ENCODE results near the gene CREBRF.
"Not testable (repeated sequence)": the region's sequence is repeated elsewhere in the genome, so short reads cannot be mapped to it uniquely, and the experiment has no call there.

CREBRF gene, protein sequence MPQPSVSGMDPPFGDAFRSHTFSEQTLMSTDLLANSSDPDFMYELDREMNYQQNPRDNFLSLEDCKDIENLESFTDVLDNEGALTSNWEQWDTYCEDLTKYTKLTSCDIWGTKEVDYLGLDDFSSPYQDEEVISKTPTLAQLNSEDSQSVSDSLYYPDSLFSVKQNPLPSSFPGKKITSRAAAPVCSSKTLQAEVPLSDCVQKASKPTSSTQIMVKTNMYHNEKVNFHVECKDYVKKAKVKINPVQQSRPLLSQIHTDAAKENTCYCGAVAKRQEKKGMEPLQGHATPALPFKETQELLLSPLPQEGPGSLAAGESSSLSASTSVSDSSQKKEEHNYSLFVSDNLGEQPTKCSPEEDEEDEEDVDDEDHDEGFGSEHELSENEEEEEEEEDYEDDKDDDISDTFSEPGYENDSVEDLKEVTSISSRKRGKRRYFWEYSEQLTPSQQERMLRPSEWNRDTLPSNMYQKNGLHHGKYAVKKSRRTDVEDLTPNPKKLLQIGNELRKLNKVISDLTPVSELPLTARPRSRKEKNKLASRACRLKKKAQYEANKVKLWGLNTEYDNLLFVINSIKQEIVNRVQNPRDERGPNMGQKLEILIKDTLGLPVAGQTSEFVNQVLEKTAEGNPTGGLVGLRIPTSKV

DNA sequence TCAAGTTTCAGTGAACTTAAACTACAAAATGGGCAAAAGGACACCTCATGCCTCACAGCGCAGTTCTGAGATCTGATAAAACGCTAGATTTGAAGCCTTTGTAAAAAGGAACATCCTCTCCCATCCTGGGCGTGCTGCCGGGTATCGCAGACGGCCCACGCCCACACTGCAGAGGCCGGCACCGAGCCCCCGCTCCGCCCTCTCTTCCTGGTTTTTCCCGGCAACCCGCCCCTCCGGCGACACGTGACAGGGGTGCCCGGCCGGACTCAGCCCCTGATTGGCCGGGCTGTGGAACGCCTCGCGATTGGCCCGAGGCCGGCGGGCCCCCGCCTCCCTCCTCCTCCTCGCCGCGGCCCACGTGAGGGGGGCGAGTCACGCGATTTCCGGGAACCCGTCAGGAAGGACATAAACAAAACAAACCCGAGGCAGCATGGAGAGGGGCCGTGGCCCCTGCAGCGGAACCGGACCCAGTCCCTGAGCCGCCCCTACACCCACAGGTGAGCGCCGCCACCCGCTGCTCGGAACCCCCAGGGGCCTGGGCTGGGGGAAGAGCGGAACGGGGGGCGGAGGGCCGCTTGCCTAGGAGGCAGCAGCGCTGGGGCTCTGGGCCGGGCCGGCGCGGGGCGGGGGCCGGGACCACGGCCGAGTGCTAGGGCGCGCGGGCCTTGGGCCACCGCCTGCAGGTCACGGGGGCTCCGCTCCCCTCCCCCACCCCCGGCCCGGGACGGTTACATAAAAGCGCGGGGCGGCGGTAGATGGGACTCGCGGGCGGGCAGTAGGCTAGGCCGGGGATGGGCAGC is at the start of gene CREBRF:
Gene CREBRF, plus strand, starts transcription at position 370 of the 800 bp plus-strand sequence. CDS start 24,424 bp downstream, outside the sequence.
- peak; percentile 96 to 98 for DNase-seq (ENCODE audit: low read depth in 2 of 2)

DNA sequence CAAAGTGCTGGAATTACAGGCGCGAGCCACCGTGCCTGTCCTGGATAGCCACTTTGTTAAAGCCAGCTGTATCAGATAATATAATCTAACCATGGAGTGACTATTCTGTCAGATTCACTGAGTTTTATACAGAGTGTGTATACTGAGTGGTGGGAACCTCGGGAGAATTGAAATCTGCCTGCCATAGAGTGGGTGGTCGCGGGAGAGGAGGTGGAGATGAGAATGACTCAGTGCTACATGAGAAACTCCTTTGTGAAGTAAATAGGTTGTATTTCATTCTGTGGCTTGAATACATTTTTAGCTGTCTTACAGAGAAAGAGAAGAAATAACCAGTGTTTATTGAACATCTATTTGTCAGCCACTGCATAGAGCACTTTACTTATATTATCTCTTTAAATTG is 46.1 kb upstream of the CREBRF start:
- peak in 1 of 2 donors; percentile 12 for DNase-seq (ENCODE audit: low read depth in 2 of 2)

DNA sequence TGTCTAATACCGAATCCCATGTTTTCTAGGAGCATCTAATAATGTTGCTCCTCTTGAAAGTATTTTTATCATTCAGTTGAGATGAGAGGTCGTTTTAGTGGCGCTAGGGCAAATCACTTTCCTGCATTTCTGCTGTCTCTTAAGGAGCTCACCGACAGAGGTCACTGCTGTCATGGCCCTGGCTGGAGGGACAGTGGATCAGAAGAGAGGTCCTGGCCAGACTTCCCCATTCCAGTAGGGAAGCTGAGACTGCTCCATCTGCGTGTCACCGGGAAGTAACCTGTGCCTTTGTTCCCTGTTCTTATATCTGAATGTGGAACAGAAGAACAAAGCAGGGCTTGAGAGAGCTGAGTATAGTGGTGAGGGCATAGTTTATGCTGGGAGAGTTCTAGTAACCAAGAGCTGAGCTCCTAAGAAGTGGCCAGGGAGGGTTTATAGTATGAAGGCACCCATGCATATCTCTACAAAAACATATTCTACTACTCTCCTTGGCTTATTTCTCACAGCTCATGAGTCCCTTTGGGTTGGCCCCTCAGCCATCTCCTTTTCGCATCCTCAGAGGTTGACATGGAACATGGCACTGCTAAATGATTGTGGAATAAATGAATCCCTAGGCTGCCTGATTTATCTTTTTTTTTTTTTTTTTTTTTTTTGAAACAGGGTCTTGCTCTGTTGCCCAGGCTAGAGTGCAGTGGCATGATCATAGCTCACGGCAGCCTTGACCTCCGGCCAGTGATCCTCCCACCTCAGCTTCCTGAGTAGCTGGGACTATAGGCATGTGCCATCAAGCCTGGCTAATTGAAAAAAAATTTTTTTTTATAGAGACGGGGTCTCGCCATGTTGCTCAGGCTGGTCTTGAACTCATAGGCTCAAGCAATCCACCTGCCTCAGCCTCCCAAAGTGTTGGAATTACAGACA is 45.3 kb upstream of the CREBRF start:
- no peak for DNase-seq (ENCODE audit: low read depth in 2 of 2)

DNA sequence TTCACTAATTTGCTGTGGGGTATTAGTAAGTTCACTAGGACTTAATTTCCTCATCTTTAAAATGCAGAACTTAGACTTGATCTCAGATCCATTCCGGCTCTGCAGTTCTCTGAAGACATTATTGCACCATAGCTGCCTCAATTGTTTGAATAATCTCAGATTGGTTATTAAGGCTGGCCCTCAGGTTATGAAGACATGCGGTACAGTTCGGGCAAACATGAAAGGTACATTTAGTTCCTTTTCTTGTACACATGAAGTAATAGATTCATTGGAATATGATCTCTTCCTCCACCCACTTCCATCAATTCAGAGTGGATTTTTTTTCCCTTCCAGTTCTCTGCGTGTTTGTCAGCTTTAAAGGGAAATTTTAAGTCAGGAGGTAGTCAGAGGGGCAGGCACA is 44.6 kb upstream of the CREBRF start:
- DNase-seq (ENCODE audit: low read depth in 2 of 2): no peak

DNA sequence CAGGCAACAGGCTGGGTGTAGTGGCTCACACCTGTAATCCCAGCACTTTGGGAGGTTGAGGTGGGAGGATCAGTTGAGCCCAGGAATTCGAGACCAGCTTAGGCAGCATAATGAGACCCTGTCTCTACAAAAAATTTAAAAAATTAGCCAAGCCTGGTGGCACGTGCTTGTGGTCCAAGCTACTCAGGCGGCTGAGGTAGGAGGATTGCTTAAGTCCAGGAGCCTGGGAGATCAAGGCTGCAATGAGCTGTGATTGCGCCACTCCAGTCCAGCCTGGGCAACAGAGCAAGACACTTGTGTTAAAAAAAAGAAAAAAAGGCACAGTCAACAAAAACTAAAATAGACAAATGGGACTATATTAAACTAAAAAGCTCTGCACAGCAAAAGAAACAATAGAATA is 43.3 kb upstream of the CREBRF start:
- no peak for DNase-seq (ENCODE audit: low read depth in 2 of 2)

DNA sequence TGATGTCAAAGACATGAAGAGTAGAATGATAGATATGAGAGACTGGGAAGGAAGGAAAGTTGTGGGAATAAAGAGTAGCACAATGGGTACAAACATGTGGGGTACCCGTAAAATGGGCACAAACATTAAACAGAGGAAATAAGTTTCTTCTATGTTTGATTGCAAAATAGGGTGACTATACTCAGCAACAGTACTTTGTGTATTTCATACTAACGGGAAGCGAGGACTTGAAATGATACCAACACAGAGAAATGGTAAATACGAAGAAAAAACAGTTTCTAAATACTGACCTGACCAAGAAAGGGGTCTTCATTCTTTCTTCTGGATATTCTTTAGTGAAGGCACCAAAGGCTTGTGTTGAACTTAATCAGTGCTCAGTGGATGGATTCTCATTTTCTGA is 41.5 kb upstream of the CREBRF start:
- no peak for DNase-seq (ENCODE audit: low read depth in 2 of 2)

DNA sequence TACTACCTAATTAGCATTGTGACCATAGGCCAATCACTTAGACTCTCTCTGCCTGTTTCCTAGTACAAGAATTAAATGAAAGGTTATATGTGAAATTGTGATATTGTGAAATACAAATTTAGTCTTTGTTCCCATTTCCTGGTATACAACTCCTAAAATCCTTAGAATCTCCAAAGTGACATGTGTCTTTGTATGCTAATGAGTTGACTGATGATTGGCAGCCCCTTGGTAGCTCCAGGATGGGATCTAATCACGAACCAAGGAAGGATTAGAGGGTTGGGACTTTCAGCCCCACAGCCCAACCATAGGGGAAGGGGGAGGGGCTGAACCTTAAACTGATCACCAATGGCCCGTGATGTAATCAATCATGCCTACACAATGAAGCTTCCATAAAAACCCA is 41.0 kb upstream of the CREBRF start:
- no peak for DNase-seq (ENCODE audit: low read depth in 2 of 2)

DNA sequence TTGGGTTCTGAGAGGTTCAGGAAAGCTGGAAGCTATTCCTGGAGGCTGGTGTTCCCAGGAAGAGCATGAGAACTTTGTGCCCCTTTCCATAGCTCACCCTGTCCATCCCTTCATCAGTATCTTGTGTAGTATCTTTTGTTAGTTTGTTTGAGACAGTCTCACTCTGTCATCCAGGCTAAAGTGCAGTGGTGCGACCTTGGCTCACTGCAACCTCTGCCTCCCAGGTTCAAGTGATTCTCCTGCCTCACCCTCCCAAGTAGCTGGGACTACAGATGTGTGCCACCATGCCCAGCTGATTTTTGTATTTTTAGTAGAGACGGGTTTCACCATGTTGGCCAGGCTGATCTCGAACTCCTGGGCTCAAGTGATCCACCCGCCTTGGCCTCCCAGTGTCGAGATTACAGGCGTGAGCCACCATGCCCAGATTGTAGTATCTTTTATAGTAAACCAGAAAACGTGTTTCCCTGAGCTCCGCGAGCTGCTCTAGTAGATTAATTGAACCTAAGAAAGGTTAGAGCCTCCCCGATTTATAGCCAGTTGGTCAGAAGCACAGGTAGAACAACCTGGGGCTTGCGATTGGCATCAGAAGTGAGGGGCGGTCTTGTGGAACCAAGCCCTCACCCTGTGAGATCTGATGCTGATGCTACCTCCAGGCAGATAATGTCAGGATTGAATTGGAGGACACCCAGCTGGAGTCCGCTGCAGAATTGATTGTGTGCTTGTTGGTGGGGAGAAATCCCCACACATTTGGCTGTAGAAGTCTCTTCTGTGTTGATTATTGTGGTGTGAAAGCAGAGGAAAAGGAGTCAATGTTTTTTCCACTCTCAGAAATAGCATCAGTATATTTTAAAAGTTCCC is 40.3 kb upstream of the CREBRF start:
- no peak for DNase-seq (ENCODE audit: low read depth in 2 of 2)

DNA sequence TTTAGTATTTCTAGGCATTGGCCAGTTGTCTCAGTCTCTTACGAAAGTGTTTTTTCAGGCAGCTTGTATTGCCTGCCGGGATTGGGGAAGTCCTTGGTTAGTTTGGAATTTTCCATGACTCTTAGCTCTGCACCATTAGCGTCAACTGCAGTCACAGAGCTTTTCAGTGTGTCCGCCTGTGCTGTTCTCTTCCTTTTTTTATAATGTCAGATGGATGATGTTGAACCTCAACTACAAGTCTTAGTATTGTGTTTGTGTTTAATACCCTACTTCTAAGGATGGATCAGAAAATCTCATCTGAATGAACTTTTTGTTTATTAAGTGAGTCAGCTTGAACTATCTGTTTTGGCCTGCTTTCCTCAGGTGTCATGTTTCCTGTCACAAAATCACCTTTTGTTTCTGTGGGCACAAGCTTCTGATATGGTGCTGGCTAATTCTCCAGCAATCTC is 39.5 kb upstream of the CREBRF start:
- DNase-seq (ENCODE audit: low read depth in 2 of 2): no peak

DNA sequence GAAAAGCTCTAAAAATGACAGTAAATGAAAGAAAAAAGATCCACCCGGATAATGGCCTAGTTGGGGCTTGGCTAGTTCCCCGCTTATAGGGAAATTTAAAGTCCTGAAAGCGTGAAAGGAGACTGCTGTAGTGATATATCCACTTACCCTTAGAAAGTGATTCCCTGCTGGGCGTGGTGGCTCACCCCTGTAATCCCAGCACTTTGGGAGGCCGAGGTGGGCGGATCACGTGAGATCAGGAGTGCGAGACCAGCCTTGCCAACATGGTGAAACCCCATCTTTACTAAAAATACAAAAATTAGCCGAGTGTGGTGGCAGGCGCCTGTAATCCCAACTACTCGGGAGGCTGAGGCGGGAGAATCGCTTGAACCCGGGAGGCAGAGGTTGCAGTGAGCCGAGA is 39.1 kb upstream of the CREBRF start:
- DNase-seq (ENCODE audit: low read depth in 2 of 2): not testable (repeated sequence)

DNA sequence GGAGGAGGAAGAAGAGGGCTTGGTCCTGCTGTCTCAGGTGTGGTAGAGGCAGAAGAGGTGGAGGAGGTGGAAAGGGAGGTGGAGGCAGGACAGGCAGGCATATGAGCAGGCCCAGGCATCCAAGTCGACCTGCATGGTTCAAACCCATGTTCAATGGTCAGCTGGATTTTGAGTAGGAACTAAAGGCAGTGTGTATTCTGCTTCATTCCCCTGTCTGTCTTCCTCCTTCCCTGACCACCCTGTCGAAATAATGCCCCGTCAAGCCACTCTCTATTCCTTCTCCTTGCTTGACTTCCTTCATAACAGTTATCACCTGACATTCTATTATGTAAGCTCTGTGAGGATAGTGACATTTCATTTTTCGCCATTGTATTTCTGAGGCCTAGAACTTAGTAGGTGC is 37.8 kb upstream of the CREBRF start:
- no peak for DNase-seq (ENCODE audit: low read depth in 2 of 2)

DNA sequence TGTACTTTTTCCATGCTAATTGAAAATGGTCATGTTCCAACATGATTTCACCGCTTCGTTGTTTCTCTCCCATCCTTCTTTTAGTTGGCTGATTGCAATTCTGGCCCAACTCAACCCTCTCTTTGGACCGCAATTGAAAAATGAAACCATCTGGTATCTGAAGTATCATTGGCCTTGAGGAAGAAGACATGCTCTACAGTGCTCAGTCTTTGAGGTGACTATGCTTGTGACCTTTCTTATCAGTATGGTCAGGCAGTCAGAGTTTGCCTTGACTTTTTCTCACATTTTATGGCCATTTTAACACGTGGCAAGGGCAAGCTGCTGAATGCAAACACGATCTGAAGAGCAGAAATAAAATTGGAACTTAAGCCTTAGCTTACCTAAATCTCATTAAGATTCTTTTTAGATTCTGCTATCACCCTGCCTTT is 36.0 kb upstream of the CREBRF start:
- no peak for DNase-seq (ENCODE audit: low read depth in 2 of 2)

DNA sequence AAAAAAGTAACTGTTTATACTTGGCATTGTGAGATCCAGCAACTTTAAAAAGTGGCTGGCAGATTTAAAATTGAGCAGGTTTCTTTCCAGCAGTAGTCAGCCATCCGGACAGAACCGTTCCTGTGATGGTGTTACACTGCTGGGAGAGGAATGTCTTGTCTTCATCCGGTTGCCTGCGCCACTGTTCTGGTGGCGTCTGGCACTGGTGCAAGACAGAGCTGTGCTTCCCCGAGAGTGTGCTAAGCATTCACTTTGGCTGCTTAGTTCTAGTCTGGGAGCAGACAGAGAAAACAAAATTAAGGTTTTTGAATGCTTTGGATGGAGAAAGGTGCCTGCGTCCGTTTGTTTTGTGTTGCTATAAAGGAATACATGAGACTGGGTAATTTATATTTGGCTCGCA is 35.5 kb upstream of the CREBRF start:
- no peak for DNase-seq (ENCODE audit: low read depth in 2 of 2)

DNA sequence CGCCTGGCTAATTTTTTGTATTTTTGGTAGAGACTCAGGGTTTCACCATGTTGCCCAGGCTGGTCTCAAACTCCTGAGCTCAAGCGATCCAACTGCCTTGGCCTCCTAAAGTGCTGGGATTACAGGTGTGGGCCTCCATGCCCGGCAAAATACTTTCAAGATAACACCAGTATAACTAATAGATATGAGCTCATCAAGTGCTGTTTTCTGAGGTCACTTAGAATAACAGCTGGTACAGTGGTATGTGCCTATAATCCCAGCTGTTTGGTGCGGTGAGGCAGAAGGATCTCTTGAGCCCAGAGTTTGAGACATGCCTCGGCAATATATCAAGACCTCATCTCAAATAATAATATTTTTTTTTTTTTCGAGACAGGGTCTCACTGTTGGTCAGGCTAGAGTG is 30.5 kb upstream of the CREBRF start:
- no peak for DNase-seq (ENCODE audit: low read depth in 2 of 2)

DNA sequence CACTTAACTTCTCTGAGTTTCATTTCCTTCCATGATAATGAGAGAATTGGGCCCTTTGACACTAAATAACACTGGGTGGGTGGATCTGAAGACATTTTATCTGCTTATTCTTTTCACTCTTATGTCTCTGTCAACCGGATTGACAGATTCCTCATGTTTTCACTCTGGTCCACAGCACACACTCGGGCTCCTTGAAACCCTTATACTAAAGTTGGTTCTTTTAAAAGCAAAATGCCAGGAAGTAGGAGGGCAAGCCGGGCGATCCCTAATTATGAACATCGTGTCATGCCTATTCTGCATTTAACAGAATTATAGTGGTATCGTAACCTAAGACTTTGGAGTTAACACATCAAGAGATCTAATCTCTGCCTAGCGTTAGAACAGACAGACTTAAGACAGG is 28.2 kb upstream of the CREBRF start:
- DNase-seq (ENCODE audit: low read depth in 2 of 2): no peak

DNA sequence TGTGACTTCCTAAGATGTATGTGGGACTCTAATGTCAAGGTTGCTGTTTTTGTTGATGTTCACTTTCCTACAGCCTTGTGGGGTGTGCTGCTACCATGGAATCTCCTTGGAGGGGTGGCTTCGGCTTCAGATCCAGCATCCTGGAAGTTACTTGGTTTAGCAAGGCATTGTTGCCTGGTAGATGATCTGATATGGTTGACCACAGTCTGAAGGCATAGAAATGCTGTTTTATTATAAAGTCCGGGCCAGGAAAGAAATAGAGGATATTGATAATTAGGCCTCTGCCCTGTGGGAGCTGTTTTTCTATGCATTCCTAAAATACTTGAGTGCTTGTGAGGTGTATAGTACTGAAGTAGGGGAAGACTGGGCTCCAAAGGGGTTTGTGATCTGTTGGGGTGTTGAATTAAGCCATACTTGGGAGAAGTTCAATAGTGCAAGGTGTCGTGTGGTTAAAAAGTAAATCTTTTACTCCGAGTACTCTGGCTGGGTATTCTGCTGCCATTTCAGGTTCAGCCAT is 27.3 kb upstream of the CREBRF start:
- DNase-seq (ENCODE audit: low read depth in 2 of 2): no peak

DNA sequence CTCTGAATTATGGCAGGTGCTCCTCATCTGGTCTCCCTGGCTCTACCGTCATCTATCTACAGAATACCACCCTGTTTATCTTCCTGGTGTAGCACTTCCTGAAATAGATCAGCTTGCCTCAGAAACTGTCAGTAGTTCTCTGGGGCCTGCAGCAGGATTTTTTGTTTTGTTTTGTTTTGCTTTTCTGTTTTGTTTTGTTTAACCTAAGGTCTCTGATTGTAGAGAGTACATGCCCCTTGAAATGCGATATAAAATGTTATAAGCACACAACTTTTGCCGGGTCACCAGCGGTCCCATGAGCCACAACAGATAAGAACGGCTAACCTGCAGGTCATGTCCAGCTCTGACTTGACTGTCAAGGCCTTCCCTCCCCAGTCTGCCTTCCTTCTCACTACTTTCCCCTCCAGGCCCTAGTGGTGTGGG is 26.6 kb upstream of the CREBRF start:
- no peak for DNase-seq (ENCODE audit: low read depth in 2 of 2)

DNA sequence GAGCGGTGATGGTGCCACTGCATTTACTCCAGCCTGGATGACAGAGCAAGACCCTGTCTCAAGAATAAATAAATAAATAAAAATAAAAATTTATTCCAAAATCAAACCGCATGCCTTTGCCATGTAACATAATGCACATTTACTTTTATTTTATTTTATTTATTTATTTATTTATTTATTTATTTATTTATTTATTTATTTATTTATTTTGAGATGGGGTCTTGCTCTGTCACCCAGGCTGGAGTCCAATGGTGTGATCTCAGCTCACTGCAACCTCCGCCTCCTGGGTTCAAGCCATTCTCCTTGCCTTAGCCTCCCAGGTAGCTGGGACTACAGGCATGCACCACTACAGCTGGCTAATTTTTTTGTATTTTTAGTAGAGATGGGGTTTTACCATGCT is 24.1 kb upstream of the CREBRF start:
- DNase-seq (ENCODE audit: low read depth in 2 of 2): not testable (repeated sequence)

DNA sequence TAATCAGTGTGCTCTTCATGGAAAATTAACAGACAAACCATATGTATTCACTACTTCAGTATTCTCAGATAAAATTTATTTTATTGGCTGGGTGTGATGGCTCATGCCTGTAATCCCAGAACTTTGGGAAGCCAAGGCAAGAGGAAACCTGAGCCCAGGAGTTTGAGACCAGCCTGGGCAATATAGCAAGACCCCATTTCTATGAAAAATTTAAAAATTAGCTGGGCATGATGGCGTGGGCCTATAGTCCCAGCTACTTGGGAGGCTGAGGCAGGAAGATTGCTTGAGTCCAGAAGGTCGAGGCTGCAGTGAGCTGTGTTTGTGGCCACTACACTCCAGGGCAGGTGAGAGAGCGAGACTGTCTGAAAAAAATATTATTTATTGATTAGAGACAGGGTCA is 23.4 kb upstream of the CREBRF start:
- DNase-seq (ENCODE audit: low read depth in 2 of 2): no peak

DNA sequence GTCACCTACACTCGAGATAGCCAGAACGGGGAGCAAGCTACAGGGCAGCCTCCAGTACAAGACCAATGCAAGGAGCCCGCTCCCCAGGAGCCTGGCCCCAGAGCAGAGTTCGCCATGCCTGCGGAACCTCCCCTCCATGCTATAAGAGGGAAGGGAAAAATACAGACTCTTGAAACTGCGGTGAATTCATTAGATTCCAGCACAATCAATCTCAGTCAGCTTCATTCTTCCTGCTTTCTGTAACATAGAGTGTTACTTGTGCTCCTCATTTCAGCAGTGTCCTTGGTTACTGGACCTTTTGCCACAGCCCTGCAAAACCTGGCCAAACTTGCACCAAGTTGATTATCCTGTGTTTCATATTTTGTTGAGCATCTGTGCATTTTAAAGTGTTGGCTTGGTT is 22.2 kb upstream of the CREBRF start:
- DNase-seq (ENCODE audit: low read depth in 2 of 2): no peak

Measured in stimulated activated CD8-positive, alpha-beta memory T cell treated with anti-CD3 and anti-CD28 coated beads, Interleukin-2, amount 100 ng/mL, for 48 hours (primary cell).